Erythroblast (primary cell): ENCODE measurements around the gene C2.

Experiments
- GATA1 ChIP-seq: IDR thresholded peaks from 2 replicates; pipeline ENCODE4 v1.6.1; 2011; ENCODE audit warnings: low read depth, mild to moderate bottlenecking, control low read depth, low read length, moderate library complexity
- POLR2A ChIP-seq: IDR thresholded peaks from 2 replicates; pipeline ENCODE4 v1.6.1; 2011; ENCODE audit warnings: mild to moderate bottlenecking, low read length

DNA sequence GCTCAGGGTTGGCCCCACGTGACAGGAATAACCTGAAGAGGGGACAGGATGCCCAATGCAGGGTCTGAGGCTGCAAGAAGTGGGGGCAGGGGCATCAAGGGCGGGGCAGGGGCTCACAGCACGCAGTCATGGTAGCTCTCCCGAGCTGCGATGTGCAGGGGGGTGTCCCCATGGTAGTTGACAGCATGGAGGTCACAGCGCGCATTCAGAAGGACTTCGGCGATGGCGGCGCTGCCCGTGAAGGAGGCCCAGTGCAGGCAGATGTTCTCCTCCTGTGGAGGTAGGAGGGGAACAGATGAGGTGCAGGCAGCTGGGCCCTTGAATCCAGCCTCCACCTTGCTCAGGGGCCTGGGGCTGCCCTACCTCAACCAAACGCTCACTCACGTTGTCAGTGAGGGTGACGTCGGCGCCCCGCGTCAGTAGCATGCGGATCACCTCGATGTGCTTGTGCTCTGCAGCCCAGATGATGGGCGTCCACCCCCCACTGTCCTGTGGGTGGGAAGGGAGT, 42.9 kb upstream of the C2 start:
- TF ChIP-seq POLR2A (no peak), GATA1 (no peak)
